ENCODE measurements around the gene ALG14.
"Not testable (repeated sequence)": the region's sequence is repeated elsewhere in the genome, so short reads cannot be mapped to it uniquely, and the experiment has no call there.

ALG14 gene, protein sequence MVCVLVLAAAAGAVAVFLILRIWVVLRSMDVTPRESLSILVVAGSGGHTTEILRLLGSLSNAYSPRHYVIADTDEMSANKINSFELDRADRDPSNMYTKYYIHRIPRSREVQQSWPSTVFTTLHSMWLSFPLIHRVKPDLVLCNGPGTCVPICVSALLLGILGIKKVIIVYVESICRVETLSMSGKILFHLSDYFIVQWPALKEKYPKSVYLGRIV

DNA sequence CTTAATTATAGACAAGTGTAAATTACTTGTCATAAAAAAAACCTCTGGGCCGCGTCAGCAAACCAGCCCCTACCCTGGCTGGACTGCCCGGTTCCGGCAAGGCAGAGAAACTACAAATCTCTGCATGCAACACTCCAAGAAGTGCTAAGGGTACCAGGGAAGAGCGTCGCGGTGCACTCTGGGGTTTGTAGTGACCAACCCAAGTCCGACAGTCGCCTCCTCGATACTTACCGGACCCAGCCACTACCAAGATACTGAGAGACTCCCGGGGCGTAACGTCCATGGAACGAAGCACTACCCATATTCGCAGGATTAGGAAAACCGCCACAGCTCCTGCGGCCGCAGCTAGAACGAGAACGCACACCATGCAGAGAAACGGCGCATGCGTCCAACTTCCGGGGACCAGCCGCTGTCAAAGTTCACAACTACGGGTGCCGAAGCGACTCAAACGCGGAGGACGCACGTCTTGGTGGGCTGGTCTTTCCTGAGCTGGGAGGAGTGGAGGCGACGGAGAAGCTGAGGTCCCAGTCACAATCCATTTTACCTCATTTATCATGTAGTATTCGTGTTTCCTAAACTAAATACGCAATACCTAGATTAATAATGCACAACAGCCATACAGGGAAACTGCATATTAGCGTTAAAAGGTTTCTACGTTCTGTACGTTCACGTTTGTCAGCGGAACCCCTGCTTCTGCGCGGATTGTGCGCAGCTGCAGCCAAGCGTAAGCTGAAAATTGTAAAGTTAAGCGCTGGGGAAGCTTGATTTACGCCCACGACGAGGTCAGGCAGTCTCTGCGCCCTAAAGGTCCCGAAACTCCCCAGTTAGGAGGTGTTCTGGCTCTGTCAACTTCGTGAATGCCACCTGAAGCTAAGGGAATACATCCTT, at the start of gene ALG14:
ALG14 (minus strand) TSS at position 420 of the 888 bp plus-strand sequence; CDS start at position 367, 53 bp downstream.
- DNase-seq (ENCODE audit: low read depth in 3 of 3): peak; percentile 84 to 88 (median 84)

DNA sequence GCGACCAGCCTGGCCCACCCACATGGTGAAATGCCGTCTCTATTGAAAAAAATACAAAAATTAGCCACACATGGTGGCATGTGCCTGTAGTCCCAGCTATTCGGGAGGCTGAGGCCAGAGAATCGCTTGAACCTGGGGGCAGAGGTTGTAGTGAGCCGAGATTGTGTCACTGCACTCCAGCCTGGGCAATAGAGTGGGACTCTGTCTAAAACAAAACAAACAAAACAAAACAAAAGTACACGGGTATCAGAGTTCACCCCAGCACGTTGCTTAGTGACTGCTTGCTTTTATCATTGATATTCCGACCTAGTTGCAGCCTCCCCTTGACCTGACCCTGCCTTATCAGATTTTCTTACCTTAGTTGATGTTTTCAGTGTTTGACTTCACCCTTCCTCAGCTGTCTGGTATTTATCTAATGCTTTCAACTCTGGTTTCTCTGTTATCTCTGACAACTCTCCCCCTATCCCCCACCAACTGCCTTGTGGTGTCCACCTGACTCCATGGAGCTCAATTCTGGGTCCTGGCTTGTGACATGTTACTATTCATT, 49.5 kb upstream of the ALG14 start:
- DNase-seq (ENCODE audit: low read depth in 3 of 3): no peak

DNA sequence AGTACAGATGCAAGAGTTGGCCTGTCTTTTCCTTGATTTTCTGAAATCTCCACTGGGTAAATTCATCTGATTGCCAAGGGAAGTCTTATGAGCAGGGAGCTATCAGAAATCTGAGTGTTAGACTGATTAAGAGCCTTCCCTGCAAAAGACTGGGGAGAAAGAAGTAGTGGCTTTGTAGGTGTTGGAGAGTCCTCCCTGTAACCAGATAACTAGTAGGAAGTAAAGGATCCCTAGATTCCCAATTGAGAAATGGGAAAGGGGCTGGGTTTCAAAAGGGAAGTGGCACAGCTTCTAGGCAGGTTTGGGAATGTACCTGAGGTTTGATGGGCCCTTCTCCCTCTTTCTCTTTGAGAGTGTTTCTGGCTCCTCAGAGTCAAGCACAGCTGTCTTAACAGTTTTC, 46.5 kb upstream of the ALG14 start:
- no peak for DNase-seq (ENCODE audit: low read depth in 3 of 3)

DNA sequence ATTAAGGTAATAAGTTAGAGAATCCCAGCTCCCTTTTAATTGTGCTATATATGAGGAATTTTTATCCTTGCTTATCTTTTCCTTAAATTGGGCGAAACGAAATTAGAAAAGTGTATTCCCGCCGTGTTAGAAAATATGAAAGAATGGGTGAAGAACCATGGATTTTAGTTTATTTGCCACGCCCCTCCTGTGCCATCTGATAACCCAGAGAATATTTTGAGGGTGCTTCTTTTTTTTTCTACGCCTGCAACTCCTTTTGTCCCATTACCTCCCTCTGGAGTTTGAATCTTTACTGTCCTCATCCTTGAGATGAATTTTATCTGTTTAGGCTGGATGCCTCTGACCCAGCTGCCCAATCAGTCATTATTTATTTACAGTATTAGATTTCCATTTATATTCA, 46.0 kb upstream of the ALG14 start:
- DNase-seq (ENCODE audit: low read depth in 3 of 3): no peak

DNA sequence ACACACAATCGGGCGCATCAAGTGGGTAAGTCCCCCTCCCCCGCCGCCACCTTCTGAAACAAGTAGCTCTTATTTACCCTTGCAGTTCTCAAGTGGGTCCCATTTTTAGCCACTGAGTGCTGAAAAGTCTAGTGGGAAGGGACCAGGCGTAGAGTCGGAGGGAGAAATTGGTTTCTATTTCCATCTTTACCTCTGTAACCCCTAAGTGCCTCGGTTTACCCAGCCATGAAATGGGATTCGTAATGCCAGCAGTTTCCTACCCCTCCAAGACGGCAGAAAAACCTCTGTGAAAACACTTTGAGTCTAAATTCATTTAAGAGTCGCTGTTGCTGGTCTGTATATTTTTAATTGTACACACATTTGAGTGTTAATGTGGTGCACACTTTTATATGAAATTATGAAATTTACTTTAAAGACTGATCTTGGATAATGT, 45.3 kb upstream of the ALG14 start:
- DNase-seq (ENCODE audit: low read depth in 3 of 3): no peak

DNA sequence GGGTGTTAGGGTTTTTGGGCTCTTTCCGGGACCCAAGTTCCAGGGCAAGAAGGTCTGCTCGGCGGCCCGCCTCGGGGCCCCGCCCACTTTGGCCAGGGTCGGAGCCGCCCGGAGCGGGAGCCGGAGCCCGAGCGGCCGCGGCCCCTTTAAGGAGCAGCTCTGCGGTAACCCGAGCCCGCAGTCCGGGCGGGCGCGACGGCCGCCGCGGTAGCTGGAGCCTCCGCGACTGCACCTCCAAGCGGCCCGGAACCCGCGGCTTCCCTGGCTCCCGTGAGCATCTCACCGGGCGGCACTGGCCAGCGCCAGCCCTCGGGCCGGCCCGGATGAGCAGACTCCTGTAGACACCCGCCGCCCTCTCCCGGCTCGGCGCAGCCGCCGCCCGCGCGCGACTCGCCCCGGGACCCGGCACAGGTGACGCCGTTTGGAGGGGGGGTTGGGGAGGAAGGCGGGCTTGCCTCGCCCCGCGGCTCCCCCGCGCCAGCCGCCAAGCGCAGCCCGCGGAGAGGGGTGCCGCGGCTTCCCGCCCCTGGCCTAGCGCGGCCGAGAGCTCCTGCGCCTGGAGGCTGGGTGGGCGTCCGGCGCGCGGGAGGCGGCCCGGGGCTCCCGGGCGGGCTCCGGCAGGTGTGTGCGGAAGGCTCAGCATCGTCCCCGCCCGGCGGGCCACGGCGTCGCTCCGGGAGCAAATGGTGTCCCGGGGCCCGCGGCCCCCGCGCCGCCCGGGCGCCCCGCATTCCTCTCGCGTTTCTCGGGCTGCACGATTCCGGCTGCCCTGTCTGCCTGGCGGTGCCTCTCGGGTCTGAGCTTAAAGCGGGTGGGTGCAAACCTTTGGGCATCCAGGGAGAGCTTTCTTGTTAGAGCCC, 44.7 kb upstream of the ALG14 start, which contains the start of gene TLCD4:
TLCD4 (plus strand) TSS at position 149 of the 860 bp plus-strand sequence. CDS start 26,547 bp downstream, outside the sequence.
- peak in 1 of 3 donors; percentile 23 for DNase-seq (ENCODE audit: low read depth in 3 of 3)

DNA sequence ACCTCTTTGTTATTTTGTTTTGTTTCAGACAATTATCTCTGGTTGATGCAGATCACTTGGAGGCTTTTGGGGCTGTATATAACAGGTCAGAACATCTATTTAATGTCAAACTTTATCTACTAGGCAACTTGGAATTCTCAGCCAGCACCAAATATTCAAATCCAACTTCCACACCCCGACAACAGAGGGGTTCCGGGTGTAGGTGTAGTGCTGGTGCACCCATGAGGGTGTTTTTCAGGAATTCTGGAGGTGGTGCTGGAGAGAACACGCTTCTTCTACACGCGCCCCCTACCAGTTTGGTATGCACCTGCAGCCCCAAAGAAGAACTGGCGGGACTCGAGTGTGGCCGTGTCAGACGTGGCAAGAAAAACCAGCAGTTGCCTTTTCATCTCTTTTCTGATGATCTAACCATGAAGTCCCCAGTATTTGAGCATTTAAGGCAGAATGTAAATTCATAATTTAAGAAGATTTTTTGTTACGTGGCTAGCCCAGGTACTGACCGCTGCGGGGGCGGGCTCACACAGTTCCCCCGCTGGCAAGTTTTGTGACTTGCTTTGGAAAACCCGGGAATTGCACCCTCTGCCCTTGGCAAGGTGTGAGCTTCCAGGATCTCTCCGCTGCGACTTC, 43.9 kb upstream of the ALG14 start:
- DNase-seq (ENCODE audit: low read depth in 3 of 3): peak in 2 of 3 donors; percentile 21 to 55

DNA sequence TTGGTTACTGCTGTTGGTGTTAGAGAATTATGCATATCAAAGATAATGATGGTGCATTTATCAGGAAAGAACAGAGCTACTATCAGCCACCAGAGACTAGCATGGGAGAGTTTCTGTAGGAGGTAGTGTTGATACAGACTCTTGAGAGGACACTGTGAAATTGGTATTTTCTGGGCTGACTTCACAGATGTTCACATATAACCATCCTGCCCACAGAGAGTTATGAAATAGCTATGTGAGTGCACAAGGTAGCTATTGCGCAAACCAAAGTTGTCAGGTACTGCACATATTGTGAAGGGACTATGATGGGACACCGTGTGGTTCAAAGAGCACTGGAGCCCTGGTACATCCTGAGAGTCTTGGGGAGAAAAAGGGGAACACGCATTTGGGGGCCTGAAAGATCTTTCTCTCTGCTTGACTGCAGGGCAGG, 43.0 kb upstream of the ALG14 start:
- no peak for DNase-seq (ENCODE audit: low read depth in 3 of 3)

DNA sequence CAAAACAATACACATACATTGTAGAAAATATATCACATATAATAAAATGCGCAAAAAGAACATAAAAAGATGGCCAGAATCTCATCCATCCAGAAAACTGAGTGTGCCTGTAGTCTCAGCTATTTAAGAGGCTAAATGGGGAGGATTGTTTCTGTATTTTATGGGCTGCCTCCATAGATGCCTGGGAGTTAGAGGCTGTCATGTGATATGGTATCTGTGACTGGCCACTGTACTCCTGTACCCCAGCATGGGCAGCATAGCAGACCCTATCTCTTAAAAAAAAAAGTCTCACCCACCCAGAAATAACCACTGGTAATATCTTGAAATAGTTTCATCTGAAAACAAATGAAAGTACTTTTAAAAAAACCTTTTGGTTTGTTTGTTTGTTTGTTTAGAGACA, 40.9 kb upstream of the ALG14 start:
- no peak for DNase-seq (ENCODE audit: low read depth in 3 of 3)

DNA sequence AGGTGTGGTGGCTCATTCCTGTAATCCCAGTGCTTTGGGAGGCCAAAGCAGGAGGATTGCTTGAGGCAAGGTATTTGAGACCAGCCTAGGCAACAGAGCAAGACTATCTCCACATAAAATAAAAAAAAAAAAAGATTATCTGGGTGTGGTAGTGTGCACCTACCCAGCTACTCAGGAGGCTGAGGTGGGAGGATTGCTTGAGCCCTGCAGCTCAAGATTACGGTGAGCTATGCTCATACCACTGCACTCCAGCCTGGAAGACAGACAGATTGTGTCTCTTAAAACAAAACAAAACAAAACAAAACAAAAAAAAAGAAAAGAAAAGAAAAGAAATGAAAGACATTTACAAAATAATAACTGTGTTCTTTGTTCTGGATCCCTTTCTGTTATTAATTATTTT, 38.3 kb upstream of the ALG14 start:
- DNase-seq (ENCODE audit: low read depth in 3 of 3): no peak

DNA sequence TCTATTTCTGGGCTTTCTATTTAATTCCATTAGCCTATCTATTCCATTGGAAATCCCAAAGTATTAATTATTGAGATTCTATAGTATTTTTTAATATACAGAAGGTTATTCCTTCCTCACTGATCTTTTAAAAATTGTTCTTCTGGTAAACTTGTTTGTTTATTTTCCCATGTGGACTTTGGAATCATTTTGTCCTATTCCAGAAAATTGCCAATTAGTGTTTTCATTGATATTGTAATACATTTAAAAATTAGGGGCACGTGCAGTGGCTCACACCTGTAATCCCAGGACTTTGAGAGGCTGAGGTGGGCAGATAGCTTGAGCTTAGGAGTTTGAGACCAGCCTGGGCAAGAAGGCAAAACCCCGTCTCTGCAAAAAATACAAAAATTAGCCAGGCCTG, 36.0 kb upstream of the ALG14 start:
- DNase-seq (ENCODE audit: low read depth in 3 of 3): no peak

DNA sequence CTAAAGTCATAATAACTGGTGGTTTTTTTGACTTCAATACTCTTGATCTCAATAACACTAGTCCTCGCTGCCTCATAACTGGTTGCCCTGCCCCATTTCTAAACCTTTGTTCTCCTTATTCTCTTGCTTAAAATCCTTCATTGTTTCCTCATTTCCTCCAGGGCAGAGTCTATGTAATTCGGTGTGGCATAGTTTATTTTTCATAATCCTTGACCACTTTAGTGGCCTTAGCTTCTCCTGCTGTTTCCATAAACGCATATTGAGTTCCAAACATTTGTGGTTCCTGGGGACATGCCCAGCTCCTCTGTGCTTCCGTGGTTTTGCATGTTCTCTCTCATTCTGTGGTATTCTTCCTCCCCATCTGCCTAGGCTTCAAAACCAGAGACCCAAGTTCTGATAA, 25.4 kb upstream of the ALG14 start:
- DNase-seq (ENCODE audit: low read depth in 3 of 3): no peak

DNA sequence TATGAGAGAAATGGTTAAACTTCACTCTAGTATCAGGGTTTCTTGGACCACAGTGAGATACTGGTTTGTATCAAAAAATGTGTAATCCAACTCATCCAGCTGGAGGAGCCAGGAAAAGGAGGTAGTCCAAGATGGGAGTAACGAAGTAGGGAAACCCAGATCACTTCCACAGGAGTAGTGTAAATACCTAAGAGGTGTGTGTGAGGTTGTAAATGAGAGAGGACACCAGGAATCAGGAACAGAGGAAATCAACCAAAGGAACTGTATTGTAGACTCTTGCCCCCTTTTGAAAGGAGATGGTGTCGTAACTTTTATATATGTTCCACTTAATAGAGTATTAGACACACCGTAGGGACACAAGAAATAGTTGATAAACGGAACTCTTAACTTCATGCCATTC, 24.7 kb upstream of the ALG14 start:
- no peak for DNase-seq (ENCODE audit: low read depth in 3 of 3)

DNA sequence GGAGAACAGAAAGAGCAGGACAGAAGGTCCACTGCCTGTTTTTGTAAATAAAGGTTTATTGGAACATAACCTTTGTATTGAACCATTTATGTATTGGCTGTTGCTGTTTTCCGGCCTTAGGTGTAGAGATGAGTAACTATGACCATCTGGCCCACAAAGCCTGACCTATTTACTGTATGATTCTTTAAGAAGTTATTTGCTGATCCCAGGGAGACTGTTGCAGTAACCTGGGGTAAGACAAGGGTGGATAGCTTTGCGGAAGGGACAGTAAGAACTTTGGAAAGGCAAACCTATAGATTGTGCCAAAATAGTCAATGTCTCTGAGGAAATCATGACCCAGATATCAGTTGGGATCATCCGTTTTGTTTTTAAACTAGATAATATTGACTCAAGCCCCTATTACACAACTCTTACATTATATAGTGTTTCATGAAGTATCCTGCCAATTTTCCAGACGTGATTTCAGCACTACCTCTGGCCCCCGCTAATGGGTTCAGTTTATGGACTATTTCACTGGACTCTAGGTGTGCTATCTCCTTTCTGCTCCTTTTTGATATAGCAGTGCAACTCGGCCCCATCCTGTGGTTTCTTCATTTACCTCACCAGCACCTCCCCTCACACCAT, 23.6 kb upstream of the ALG14 start:
- DNase-seq (ENCODE audit: low read depth in 3 of 3): no peak

DNA sequence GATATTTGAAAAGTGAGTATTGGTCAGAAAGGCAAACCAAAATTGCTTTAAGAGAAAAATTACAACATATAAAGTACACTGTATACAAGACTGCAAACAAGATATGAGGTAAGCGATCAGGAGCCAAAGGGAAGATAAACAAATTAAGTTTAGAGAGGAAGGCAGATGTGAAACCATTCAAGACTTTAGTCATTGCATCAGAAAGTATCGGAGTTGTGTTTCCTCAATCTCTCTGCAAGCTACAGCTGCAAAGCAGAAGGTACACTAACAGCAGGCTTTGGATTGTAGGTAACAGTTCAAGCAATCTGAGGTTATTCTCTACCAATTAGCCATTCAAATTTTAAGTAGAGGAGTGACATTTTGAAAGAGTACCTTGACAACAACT, 23.1 kb upstream of the ALG14 start:
- no peak for DNase-seq (ENCODE audit: low read depth in 3 of 3)

DNA sequence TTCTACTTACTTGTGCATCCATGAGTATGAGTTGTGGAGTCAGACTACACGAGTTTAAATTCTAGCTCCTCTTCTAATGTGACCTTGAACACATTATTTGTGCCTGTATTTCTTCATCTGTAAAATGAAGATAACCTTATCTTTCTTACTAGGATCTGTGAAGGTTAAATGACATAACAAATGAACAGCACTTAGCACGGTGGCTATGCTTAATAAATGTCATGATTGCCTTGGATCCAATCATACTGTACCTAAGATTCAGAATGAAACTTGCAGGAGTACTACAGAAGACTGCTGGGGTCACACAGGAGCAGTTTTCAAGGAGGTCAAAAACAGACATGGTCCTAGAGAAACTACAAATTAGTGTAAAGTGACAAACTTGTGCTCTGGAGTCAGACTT, 22.2 kb upstream of the ALG14 start:
- DNase-seq (ENCODE audit: low read depth in 3 of 3): no peak

DNA sequence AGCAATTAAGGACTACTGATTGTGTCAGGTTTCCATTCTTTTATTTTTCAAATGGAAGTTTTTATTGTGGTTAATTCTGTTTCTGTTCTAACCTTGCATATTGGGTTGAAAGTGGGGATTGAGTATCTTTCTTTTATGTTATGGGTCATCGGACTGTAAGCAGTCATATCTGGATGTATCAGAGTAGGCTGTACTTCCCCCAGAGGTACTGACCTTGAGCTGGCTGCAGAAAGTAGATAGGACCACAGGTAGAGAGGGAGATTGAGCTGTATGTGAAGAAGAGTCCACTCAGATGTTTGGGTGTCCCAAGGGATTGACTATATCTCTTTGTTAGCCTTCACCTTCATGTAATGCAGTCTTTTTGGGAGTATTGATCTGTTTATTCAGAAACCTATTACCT, 20.5 kb upstream of the ALG14 start:
- DNase-seq (ENCODE audit: low read depth in 3 of 3): no peak

DNA sequence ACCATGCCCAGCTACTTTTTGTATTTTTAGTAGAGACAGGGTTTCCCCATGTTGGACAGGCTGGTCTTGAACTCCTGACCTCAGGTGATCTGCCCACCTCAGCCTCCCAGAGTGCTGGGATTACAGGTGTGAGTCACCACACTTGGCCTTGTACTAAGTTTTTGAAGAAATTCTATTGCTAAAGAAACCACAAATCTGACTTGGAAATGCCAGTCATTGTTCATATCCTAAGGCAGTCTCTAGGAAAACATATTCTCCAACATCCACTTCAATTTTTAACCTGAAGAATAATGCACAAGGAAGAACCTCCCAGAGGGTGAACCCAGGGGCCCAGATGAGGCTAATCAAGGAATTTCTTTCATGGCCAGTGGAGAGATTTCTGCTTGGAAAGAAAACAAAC, 20.1 kb upstream of the ALG14 start:
- not testable (repeated sequence) for DNase-seq (ENCODE audit: low read depth in 3 of 3)

DNA sequence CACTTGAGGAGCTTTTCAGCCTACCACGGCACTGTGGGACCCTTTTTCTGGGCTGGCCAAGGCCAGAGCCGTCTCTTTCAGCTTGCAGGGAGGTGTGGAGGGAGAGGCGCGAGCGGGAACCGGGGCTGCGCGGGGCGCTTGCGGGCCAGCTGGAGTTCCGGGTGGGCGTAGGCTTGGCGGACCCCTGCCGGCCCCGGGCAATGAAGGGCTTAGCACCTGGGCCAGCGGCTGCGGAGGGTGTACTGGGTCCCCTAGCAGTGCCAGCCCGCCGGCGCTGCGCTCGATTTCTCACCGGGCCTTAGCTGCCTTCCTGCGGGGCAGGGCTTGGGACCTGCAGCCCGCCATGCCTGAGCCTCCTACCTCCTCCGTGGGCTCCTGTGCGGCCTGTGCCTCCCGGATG, 18.5 kb upstream of the ALG14 start:
- not testable (repeated sequence) for DNase-seq (ENCODE audit: low read depth in 3 of 3)

DNA sequence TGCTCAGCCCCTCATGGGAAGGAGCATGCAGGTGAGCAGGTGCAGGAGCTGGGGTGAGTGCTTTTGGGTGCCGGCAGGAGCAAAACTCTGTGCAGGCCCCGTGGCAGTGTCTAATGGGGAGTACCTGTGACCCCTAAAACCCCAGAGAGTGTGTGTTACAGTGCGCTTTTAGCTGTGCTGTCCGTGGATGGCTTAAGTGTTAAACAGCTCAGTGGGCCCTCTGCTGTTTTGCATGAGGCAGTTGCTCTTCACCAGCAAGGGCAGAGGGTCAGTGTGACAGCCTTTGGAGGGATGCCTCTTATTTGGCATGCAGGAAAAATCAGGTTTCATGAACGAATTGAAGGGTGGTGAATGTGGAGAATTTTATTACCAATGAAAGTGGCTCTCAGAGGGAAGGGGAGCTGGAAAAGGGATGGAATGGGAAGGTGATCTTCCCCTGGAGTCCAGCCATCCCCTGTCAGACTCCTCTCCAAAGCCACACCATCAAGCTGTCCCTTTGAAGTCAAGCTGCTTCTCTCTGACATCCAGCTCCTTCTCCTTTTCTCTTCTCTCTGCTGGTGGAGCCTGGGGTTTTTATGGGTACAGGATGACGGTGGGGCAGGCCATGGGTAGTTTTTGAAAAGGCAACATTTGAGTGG, 17.0 kb upstream of the ALG14 start:
- DNase-seq (ENCODE audit: low read depth in 3 of 3): no peak
